ENCODE results near the gene HECTD2.

Gene HECTD2

GRCh38 chr10:91519899-91520514 lies 109.9 kb downstream of the HECTD2 start:
- no peak for TF ChIP-seq POLR2A (IDR thresholded peaks at IDR 0.05; ENCODE audit: extremely low read depth, insufficient read length)
- no peak for TF ChIP-seq CTCF (IDR thresholded peaks at IDR 0.05; ENCODE audit: low read depth, low read length)
- TF ChIP-seq MYC (IDR thresholded peaks at IDR 0.05; ENCODE audit: low read depth, low read length) = no peak
- no peak for TF ChIP-seq MAX (IDR thresholded peaks at IDR 0.05; ENCODE audit: low read depth, low read length)
- H3K4me3 ChIP-seq (ENCODE audit: low read depth, low read length) = no peak overlapping the region
- no peak for DNase-seq (ENCODE audit: low read depth)

GRCh38 chr10:91520661-91521060 lies 110.5 kb downstream of the HECTD2 start:
- TF ChIP-seq MYC (IDR thresholded peaks at IDR 0.05; ENCODE audit: low read depth, low read length) = no peak
- no peak for TF ChIP-seq CTCF (IDR thresholded peaks at IDR 0.05; ENCODE audit: low read depth, low read length)
- no peak for TF ChIP-seq POLR2A (IDR thresholded peaks at IDR 0.05; ENCODE audit: extremely low read depth, insufficient read length)
- TF ChIP-seq MAX (IDR thresholded peaks at IDR 0.05; ENCODE audit: low read depth, low read length) = no peak
- DNase-seq (ENCODE audit: low read depth) = no peak
- no peak overlapping the region for H3K4me3 ChIP-seq (ENCODE audit: low read depth, low read length)

- no peak overlapping the region for H3K4me3 ChIP-seq (ENCODE audit: low read depth, low read length)
- TF ChIP-seq CTCF (IDR thresholded peaks at IDR 0.05; ENCODE audit: low read depth, low read length) = no peak
- no peak for TF ChIP-seq POLR2A (IDR thresholded peaks at IDR 0.05; ENCODE audit: extremely low read depth, insufficient read length)
- no peak for TF ChIP-seq MYC (IDR thresholded peaks at IDR 0.05; ENCODE audit: low read depth, low read length)
- TF ChIP-seq MAX (IDR thresholded peaks at IDR 0.05; ENCODE audit: low read depth, low read length) = no peak
- peak; percentile 7 for DNase-seq (ENCODE audit: low read depth)
Measured at GRCh38 chr10:91521439-91521838, 111.3 kb downstream of the HECTD2 start.

- no peak for DNase-seq (ENCODE audit: low read depth)
- no peak overlapping the region for H3K4me3 ChIP-seq (ENCODE audit: low read depth, low read length)
- no peak for TF ChIP-seq CTCF (IDR thresholded peaks at IDR 0.05; ENCODE audit: low read depth, low read length)
- no peak for TF ChIP-seq MAX (IDR thresholded peaks at IDR 0.05; ENCODE audit: low read depth, low read length)
- TF ChIP-seq MYC (IDR thresholded peaks at IDR 0.05; ENCODE audit: low read depth, low read length) = no peak
- no peak for TF ChIP-seq POLR2A (IDR thresholded peaks at IDR 0.05; ENCODE audit: extremely low read depth, insufficient read length)
Measured at GRCh38 chr10:91525896-91526712, 116.0 kb downstream of the HECTD2 start.

- TF ChIP-seq MAX (IDR thresholded peaks at IDR 0.05; ENCODE audit: low read depth, low read length) (no peak), CTCF (IDR thresholded peaks at IDR 0.05; ENCODE audit: low read depth, low read length) (no peak), POLR2A (IDR thresholded peaks at IDR 0.05; ENCODE audit: extremely low read depth, insufficient read length) (no peak), MYC (IDR thresholded peaks at IDR 0.05; ENCODE audit: low read depth, low read length) (no peak)
- H3K4me3 ChIP-seq (ENCODE audit: low read depth, low read length) = no peak overlapping the region
- DNase-seq (ENCODE audit: low read depth) = no peak
Measured at GRCh38 chr10:91528080-91528479, 117.9 kb downstream of the HECTD2 start.
